ENCODE results near the gene ADGRL4. TPM values are rescaled to one million over a fixed set of nuclear protein-coding genes. Genes with fewer than 3 reads are reported as not detected.

Gene ADGRL4
- total RNA-seq, 4 donors from 2014 or later = 14.5 to 46.6 (median 17.8) TPM

- no peak for ATAC-seq
- WGBS, 2 donors (ENCODE audit: low coverage in 1 of 2) = 92 to 94% methylated on average over 2 to 3 of the region's 3 CpGs
- Histone ChIP-seq H3K4me1 (no peaks in the 10 kb centered on the region), H3K27me3 (no peaks in the 10 kb centered on the region), H3K27ac (no peak overlapping the region), H3K9me3 (no peaks in the 10 kb centered on the region), H3K4me3 (no peak overlapping the region), H3K36me3 (no peaks in the 10 kb centered on the region)
- TF ChIP-seq EP300 (IDR thresholded peaks at IDR 0.05) (no peak), POLR2AphosphoS5 (IDR thresholded peaks at IDR 0.05) (no peak), POLR2A (IDR thresholded peaks at IDR 0.05) (no peak)
- TF ChIP-seq, protein P1, sequence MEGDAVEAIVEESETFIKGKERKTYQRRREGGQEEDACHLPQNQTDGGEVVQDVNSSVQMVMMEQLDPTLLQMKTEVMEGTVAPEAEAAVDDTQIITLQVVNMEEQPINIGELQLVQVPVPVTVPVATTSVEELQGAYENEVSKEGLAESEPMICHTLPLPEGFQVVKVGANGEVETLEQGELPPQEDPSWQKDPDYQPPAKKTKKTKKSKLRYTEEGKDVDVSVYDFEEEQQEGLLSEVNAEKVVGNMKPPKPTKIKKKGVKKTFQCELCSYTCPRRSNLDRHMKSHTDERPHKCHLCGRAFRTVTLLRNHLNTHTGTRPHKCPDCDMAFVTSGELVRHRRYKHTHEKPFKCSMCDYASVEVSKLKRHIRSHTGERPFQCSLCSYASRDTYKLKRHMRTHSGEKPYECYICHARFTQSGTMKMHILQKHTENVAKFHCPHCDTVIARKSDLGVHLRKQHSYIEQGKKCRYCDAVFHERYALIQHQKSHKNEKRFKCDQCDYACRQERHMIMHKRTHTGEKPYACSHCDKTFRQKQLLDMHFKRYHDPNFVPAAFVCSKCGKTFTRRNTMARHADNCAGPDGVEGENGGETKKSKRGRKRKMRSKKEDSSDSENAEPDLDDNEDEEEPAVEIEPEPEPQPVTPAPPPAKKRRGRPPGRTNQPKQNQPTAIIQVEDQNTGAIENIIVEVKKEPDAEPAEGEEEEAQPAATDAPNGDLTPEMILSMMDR (IDR thresholded peaks at IDR 0.05) = no peak
These were observed 94.3 kb downstream of the ADGRL4 start for GRCh38 chr1:78911956-78912880.

DNA sequence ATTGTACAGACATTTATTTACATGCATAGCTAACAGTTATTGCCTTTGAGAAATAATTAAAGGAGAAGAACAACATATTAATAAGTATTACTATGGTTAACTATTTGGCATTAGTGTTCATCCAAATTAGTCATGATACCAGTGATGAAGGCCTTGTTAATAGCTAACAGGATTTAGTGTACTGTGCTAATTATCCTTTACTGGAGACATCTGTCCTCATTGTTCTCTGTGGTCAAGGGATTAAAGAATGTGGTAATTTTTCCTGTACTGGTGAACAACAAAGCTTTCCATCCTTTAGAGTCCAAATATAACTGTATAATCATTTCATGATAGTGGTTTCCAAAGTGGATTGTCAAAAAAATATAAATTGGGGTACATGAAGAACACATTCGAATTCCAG lies 103.9 kb downstream of the ADGRL4 start:
- Histone ChIP-seq H3K4me3 (no peak overlapping the region), H3K9me3 (no peaks in the 10 kb centered on the region), H3K4me1 (no peaks in the 10 kb centered on the region), H3K36me3 (no peaks in the 10 kb centered on the region), H3K27me3 (no peaks in the 10 kb centered on the region), H3K27ac (no peak overlapping the region)
- no peak for ATAC-seq
- WGBS, 2 donors (ENCODE audit: low coverage in 1 of 2) = 69 to 75% methylated on average over 1 of the region's 1 CpG
- TF ChIP-seq, protein P1 (IDR thresholded peaks at IDR 0.05) = no peak
- TF ChIP-seq POLR2AphosphoS5 (IDR thresholded peaks at IDR 0.05) (no peak), POLR2A (IDR thresholded peaks at IDR 0.05) (no peak), EP300 (IDR thresholded peaks at IDR 0.05) (no peak)

- WGBS, 2 donors (ENCODE audit: low coverage in 1 of 2) = 88 to 90% methylated on average over 2 of the region's 2 CpGs
- ATAC-seq = no peak
These were observed 111.7 kb downstream of the ADGRL4 start for GRCh38 chr1:78894811-78895210.

GRCh38 chr1:78892260-78892840 lies 114.2 kb downstream of the ADGRL4 start:
- H3K27ac ChIP-seq = no peak overlapping the region

More at GRCh38 chr1:78894811-78895210, 111.7 kb downstream of the ADGRL4 start:
- Histone ChIP-seq H3K27ac (no peak overlapping the region), H3K9me3 (no peaks in the 10 kb centered on the region), H3K4me1 (no peaks in the 10 kb centered on the region), H3K4me3 (no peak overlapping the region), H3K27me3 (no peaks in the 10 kb centered on the region), H3K36me3 (no peaks in the 10 kb centered on the region)
- TF ChIP-seq, protein P1 (IDR thresholded peaks at IDR 0.05) = no peak
- no peak for TF ChIP-seq POLR2A (IDR thresholded peaks at IDR 0.05)
- TF ChIP-seq EP300 (IDR thresholded peaks at IDR 0.05) = no peak
- no peak for TF ChIP-seq POLR2AphosphoS5 (IDR thresholded peaks at IDR 0.05)

DNA sequence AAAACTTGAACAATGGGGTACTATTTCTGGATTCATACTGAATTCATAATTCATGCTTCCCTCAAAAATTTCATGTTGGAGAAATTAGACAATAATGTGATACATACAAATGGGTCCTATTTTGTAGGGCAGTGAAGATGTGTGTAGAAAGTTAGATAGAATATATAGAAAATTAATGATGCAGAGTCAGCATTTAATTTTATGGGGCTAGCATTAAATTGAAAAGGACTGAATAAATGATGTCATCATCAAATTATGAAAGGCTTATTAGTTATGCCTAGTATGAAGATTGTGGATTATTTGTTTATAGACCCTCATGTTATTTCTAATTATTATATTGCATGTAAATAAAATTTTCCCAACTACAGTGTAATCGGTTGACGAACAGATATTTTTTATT lies 119.1 kb downstream of the ADGRL4 start:
- Histone ChIP-seq H3K4me3 (no peak overlapping the region), H3K27me3 (no peaks in the 10 kb centered on the region), H3K9me3 (no peaks in the 10 kb centered on the region), H3K4me1 (peaks cover 2 to 15% (median 3%) of the 10 kb centered on the region in 3 donors), H3K36me3 (no peaks in the 10 kb centered on the region), H3K27ac (no peak overlapping the region)
- TF ChIP-seq EP300 (IDR thresholded peaks at IDR 0.05) (no peak), POLR2A (IDR thresholded peaks at IDR 0.05) (no peak), POLR2AphosphoS5 (IDR thresholded peaks at IDR 0.05) (no peak)
- TF ChIP-seq, protein P1 (IDR thresholded peaks at IDR 0.05) = no peak
- no peak for ATAC-seq
- WGBS, 2 donors (ENCODE audit: low coverage in 1 of 2) = 87 to 88% methylated on average over 2 of the region's 2 CpGs

More at GRCh38 chr1:78892260-78892840, 114.2 kb downstream of the ADGRL4 start:
- H3K27me3 ChIP-seq = no peaks in the 10 kb centered on the region
- no peaks in the 10 kb centered on the region for H3K4me1 ChIP-seq
- H3K36me3 ChIP-seq = no peaks in the 10 kb centered on the region
- no peak for TF ChIP-seq POLR2AphosphoS5 (IDR thresholded peaks at IDR 0.05)
- no peak overlapping the region for H3K4me3 ChIP-seq
- 72 to 78% methylated on average over 3 of the region's 3 CpGs for WGBS, 2 donors (ENCODE audit: low coverage in 1 of 2)
- no peaks in the 10 kb centered on the region for H3K9me3 ChIP-seq
- ATAC-seq = no peak
